Endothelial cell of umbilical vein (primary cell): ENCODE measurements around the gene C7orf33. TPM values are rescaled to one million over a fixed set of nuclear protein-coding genes. Genes with fewer than 3 reads are reported as not detected.

Source experiments
- BruUV-seq: library from RNA; stranded (reverse); fragments of 400-500 nt; replicated peaks from 2 replicates; lab custom pipeline; 2021; lab: Mats Ljungman, UMichigan
- CTCF ChIA-PET: fragments of 300-600, 350-600 bp; sonication (Branson Sonifier 250); formaldehyde crosslinking; loops from one replicate; lab custom pipeline; 2021; ENCODE audit warnings: antibody characterized with exemption, inconsistent platforms; lab: Charles Lee
- POLR2A ChIA-PET: fragments of 300-600, 350-600 bp; sonication (Branson Sonifier 250); formaldehyde crosslinking; loops from one replicate; lab custom pipeline; 2021; ENCODE audit warnings: antibody characterized with exemption, inconsistent platforms; lab: Charles Lee
- DNase-seq: peaks from one replicate; pipeline ENCODE4 v3.0.0-alpha.2; 2011; ENCODE audit warnings: low read depth, low spot score
- FAIRE-seq: peaks from 2 replicates; lab custom pipeline; 2011; peaks lifted over from hg19 to GRCh38; lab: Jason Lieb, UNC
- H2AFZ ChIP-seq: 2 replicates; pipeline ENCODE4 v1.6.0; 2012; ENCODE audit warnings: low read depth, low read length, control low read depth, inconsistent platforms
- H3K27ac ChIP-seq: 2 replicates; pipeline ENCODE4 v1.5.1; 2011; ENCODE audit warnings: low read depth, mild to moderate bottlenecking, control low read depth, low read length, moderate library complexity; ENCODE audit not compliant: insufficient read depth
- H3K27me3 ChIP-seq, 2 experiments: 2 replicates each; pipeline versions ENCODE4 v1.6.0 to v1.6.1; 2011; ENCODE audit warnings: low read length in 2 of 2, mixed read lengths in 1 of 2; ENCODE audit not compliant: control insufficient read depth in 2 of 2, insufficient read depth in 2 of 2
- H3K36me3 ChIP-seq, 2 experiments: 2 replicates in 1 of 2; 3 replicates in 1 of 2; pipeline ENCODE4 v1.5.1; 2011; ENCODE audit warnings: low read length in 2 of 2, mild to moderate bottlenecking in 1 of 2, moderate library complexity in 1 of 2; ENCODE audit not compliant: control insufficient read depth in 2 of 2, insufficient read depth in 2 of 2; ENCODE audit errors: extremely low read depth in 1 of 2
- H3K4me1 ChIP-seq: 3 replicates; pipeline ENCODE4 v1.5.1; 2011; ENCODE audit warnings: mild to moderate bottlenecking, low read length; ENCODE audit not compliant: control insufficient read depth, insufficient read depth; ENCODE audit errors: extremely low read depth
- H3K4me2 ChIP-seq: 2 replicates; pipeline ENCODE4 v1.6.1; 2011; ENCODE audit warnings: low read length, control low read depth, mixed read lengths; ENCODE audit not compliant: insufficient read depth
- H3K4me3 ChIP-seq, 3 experiments: fragments of 200-600 bp in 1 of 3; sonication (generic), shearing (Covaris generic) in 1 of 3; replicated peaks in 1 of 3; 2 replicates each; pipeline ENCODE4 v1.5.1; 2011 to 2016; ENCODE audit warnings: control low read depth in 3 of 3, low read length in 3 of 3, mild to moderate bottlenecking in 2 of 3, inconsistent platforms in 1 of 3, low read depth in 1 of 3, moderate library complexity in 1 of 3; ENCODE audit not compliant: insufficient read depth in 1 of 3
- H3K79me2 ChIP-seq: 2 replicates; pipeline ENCODE4 v1.6.0; 2012; ENCODE audit warnings: low read length, inconsistent platforms; ENCODE audit not compliant: control insufficient read depth, insufficient read depth
- H3K9ac ChIP-seq: replicated peaks from 2 replicates; pipeline ENCODE3; 2011; ENCODE audit warnings: low read length, control low read depth; ENCODE audit not compliant: insufficient read depth; ENCODE audit errors: extremely low read depth
- H3K9me1 ChIP-seq: replicated peaks from 3 replicates; pipeline ENCODE4 v1.6.0; 2011; ENCODE audit warnings: mild to moderate bottlenecking, low read length; ENCODE audit not compliant: control insufficient read depth, insufficient read depth; ENCODE audit errors: extremely low read depth
- H3K9me3 ChIP-seq: replicated peaks from 2 replicates; pipeline ENCODE4 v1.5.1; 2012; ENCODE audit warnings: low read length, inconsistent platforms; ENCODE audit not compliant: control insufficient read depth, insufficient read depth
- H4K20me1 ChIP-seq: replicated peaks from 2 replicates; pipeline ENCODE3; 2011; ENCODE audit warnings: mild to moderate bottlenecking, low read length; ENCODE audit not compliant: control insufficient read depth, insufficient read depth; ENCODE audit errors: extremely low read depth
- EZH2 ChIP-seq: IDR thresholded peaks from 2 replicates; pipeline ENCODE4 v1.6.1; 2012; ENCODE audit warnings: borderline replicate concordance, low read depth, mild to moderate bottlenecking, moderate library complexity, low read length, inconsistent platforms; ENCODE audit not compliant: severe bottlenecking
- FOS ChIP-seq: IDR thresholded peaks from 2 replicates; pipeline ENCODE4 v1.6.1; 2011; ENCODE audit warnings: mild to moderate bottlenecking, low read length, moderate library complexity, borderline replicate concordance; ENCODE audit not compliant: insufficient read depth
- GATA2 ChIP-seq: IDR thresholded peaks from 2 replicates; pipeline ENCODE4 v1.7.0; 2011; ENCODE audit warnings: low read depth, mild to moderate bottlenecking, moderate library complexity, mixed read lengths, low read length; ENCODE audit not compliant: insufficient read length, insufficient read depth
- JUN ChIP-seq: IDR thresholded peaks from 2 replicates; pipeline ENCODE4 v1.6.1; 2011; ENCODE audit warnings: borderline replicate concordance, low read depth; ENCODE audit not compliant: insufficient read length, insufficient read depth
- MYC ChIP-seq: IDR thresholded peaks from one replicate; pipeline ENCODE4 v1.6.1; 2011; ENCODE audit warnings: mild to moderate bottlenecking, low read depth, low read length
- POLR2A ChIP-seq: IDR thresholded peaks from 2 replicates; pipeline ENCODE4 v1.6.1; 2012; ENCODE audit warnings: low read depth, mild to moderate bottlenecking, control low read depth, low read length
- POLR2AphosphoS5 ChIP-seq: IDR thresholded peaks from 2 replicates; pipeline ENCODE4 v1.6.1; 2012; ENCODE audit warnings: low read depth, mild to moderate bottlenecking, control low read depth, low read length, moderate library complexity; ENCODE audit not compliant: insufficient read depth
- dilution Hi-C: fragments of 300-500 bp; cut with MboI; formaldehyde crosslinking; loops from one replicate; pipeline ENCODE4 v1.15.0; 2019; ENCODE audit warnings: low sequenced_read_pairs; ENCODE audit not compliant: extremely low pct_ligation_motif_present
- intact Hi-C: fragments of 100-400 bp; cut with micrococcal nuclease; formaldehyde crosslinking; loops from one replicate; pipeline ENCODE4 v1.10.0; 2022
- polyA plus RNA-seq, 4 experiments: library from polyadenylated mRNA; depleted of rRNA in 3 of 4; stranded (reverse) in 3 of 4; unstranded in 1 of 4; fragments of >200 nt; gene quantifications; 2 replicates each; pipeline versions ENCODE4 v1.2.1 to v1.2.3, GENCODE V29; 2011 to 2012; ENCODE audit warnings: missing spikeins in 1 of 4
- total RNA-seq: library from RNA; stranded (reverse); gene quantifications from 2 replicates; pipeline ENCODE4 v1.2.3, GENCODE V29; 2021
- TF ChIP-seq, protein P1 (sequence below): IDR thresholded peaks from 2 replicates; pipeline ENCODE4 v1.6.1; 2011; ENCODE audit not compliant: insufficient read depth, insufficient read length
- TF ChIP-seq, protein P2 (sequence below), 2 donors: IDR thresholded peaks; 1 replicate in 1 of 2; 2 replicates in 1 of 2; pipeline ENCODE4 v1.5.1; 2011; ENCODE audit warnings: low read length in 2 of 2, mild to moderate bottlenecking in 2 of 2, moderate library complexity in 2 of 2, control low read depth in 1 of 2, inconsistent platforms in 1 of 2, low read depth in 1 of 2; ENCODE audit not compliant: insufficient read depth in 1 of 2; ENCODE audit errors: extremely low read depth in 1 of 2

Gene C7orf33
- total and polyA plus RNA-seq, 2 donors (not counting 3 experiments of a cell fraction or from before 2014, with no cell fraction given) = not detected

DNA sequence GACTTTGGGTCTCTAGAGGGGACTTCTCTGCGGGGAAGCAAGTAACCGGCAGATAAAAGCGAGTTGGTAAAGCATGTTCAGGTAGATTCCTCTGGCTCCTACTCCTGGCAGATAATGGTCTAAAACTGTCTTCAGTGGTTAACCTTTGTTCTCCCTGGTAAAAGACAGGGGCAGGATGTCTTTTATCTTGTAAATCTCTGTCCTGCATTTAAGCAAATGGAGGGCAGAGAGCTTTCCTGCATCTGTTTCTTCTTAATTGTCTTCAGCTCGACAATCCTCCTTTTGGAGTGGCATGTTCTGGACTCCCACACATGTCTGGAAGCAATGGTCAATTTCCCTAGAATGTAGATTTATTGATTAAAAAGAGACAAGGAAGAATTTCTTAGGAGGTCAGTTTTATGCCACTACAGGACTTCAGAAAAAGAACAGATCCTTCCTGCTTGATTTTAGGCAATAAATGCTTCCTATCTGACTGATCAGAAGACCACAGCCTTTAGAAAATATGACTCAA lies 16.6 kb downstream of the C7orf33 start:
- H3K9me3 ChIP-seq = no peaks in the 10 kb centered on the region
- no peak overlapping the region for H3K4me3 ChIP-seq
- no peak for DNase-seq
- H3K79me2 ChIP-seq = no peaks in the 10 kb centered on the region
- H3K27me3 ChIP-seq = peaks cover 0 to 2% of the 10 kb centered on the region in 2 experiments
- no peaks in the 10 kb centered on the region for H3K36me3 ChIP-seq
- ChIA-PET CTCF (interaction anchor here (1.0 kb wide), 1 partner anchor 17 kb away, joined by 3 read pairs; no protein-coding TSS in a partner anchor), POLR2A (no interaction called here)
- H3K9me1 ChIP-seq = no peaks in the 10 kb centered on the region
- H2AFZ ChIP-seq = no peak overlapping the region
- no peaks in the 10 kb centered on the region for H4K20me1 ChIP-seq
- no peak overlapping the region for H3K27ac ChIP-seq
- dilution Hi-C loops (no loop called here), intact Hi-C loops (no loop called here)
- no peak overlapping the region for H3K9ac ChIP-seq
- no peak for FAIRE-seq
- TF ChIP-seq, protein P1, sequence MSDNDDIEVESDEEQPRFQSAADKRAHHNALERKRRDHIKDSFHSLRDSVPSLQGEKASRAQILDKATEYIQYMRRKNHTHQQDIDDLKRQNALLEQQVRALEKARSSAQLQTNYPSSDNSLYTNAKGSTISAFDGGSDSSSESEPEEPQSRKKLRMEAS = no peak
- TF ChIP-seq MYC = no peak
- no peak for TF ChIP-seq JUN
- no peak for TF ChIP-seq POLR2AphosphoS5
- no peak for TF ChIP-seq FOS
- no peak for TF ChIP-seq POLR2A
- TF ChIP-seq EZH2 = no peak
- TF ChIP-seq, protein P2, sequence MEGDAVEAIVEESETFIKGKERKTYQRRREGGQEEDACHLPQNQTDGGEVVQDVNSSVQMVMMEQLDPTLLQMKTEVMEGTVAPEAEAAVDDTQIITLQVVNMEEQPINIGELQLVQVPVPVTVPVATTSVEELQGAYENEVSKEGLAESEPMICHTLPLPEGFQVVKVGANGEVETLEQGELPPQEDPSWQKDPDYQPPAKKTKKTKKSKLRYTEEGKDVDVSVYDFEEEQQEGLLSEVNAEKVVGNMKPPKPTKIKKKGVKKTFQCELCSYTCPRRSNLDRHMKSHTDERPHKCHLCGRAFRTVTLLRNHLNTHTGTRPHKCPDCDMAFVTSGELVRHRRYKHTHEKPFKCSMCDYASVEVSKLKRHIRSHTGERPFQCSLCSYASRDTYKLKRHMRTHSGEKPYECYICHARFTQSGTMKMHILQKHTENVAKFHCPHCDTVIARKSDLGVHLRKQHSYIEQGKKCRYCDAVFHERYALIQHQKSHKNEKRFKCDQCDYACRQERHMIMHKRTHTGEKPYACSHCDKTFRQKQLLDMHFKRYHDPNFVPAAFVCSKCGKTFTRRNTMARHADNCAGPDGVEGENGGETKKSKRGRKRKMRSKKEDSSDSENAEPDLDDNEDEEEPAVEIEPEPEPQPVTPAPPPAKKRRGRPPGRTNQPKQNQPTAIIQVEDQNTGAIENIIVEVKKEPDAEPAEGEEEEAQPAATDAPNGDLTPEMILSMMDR (IDR thresholded peaks at IDR 0.05; ENCODE audit: extremely low read depth in 1 of 2, insufficient read depth in 1 of 2, low read depth in 1 of 2, low read length in 2 of 2) = no peak
- no peak for TF ChIP-seq GATA2
- H3K4me1 ChIP-seq = no peaks in the 10 kb centered on the region
- H3K4me2 ChIP-seq = no peak overlapping the region
- no TSS peak for BruUV-seq
